WTC11 (cell line): Measurements from ENCODE around the gene SLC39A3. TPM values are rescaled to one million over a fixed set of nuclear protein-coding genes. Genes with fewer than 3 reads are reported as not detected.

Experiments used
- ATAC-seq: fragments of 200-7000 bp; cut with Tn5 transposase; 2 replicates; pipeline ENCODE4 v1.10.0; 2021; ENCODE audit warnings: mild to moderate bottlenecking, moderate library complexity
- CTCF ChIA-PET: fragments of 300-600 bp; sonication (Branson Sonifier 250); formaldehyde crosslinking; loops from one replicate; lab custom pipeline; 2021; ENCODE audit warnings: antibody characterized with exemption; lab: Charles Lee
- POLR2A ChIA-PET: fragments of 350-600 bp; sonication (Branson Sonifier 250); formaldehyde crosslinking; loops from one replicate; lab custom pipeline; 2021; ENCODE audit warnings: antibody characterized with exemption; lab: Charles Lee
- DNase-seq: peaks from one replicate; pipeline ENCODE4 v3.0.0; 2021; ENCODE audit warnings: low spot score
- H3K27ac Mint-ChIP-seq: 2 replicates; pipeline ENCODE4 v1.8.0; 2021; ENCODE audit warnings: mixed read lengths
- H3K27me3 Mint-ChIP-seq: 2 replicates; pipeline ENCODE4 v1.8.0; 2021; ENCODE audit warnings: low read depth, mild to moderate bottlenecking, moderate library complexity, mixed read lengths
- H3K36me3 Mint-ChIP-seq: 2 replicates; pipeline ENCODE4 v1.8.0; 2021; ENCODE audit warnings: mixed read lengths
- H3K4me1 Mint-ChIP-seq: 2 replicates; pipeline ENCODE4 v1.8.0; 2022; ENCODE audit warnings: mixed read lengths
- H3K4me3 Mint-ChIP-seq: 2 replicates; pipeline ENCODE4 v1.8.0; 2021; ENCODE audit warnings: mild to moderate bottlenecking, moderate library complexity, mixed read lengths
- H3K9me3 Mint-ChIP-seq: 2 replicates; pipeline ENCODE4 v1.8.0; 2021; ENCODE audit warnings: mixed read lengths
- ESRRA ChIP-seq: sonication (generic); formaldehyde crosslinking; IDR thresholded peaks from 2 replicates; pipeline ENCODE4 v1.8.1; 2022; ENCODE audit warnings: mild to moderate bottlenecking, missing genetic modification reagents, borderline replicate concordance
- ETV6 ChIP-seq: sonication (generic); formaldehyde crosslinking; IDR thresholded peaks from 2 replicates; pipeline ENCODE4 v1.8.1; 2022; ENCODE audit warnings: mild to moderate bottlenecking, missing genetic modification reagents
- HMGXB4 ChIP-seq: sonication (generic); formaldehyde crosslinking; IDR thresholded peaks from 2 replicates; pipeline ENCODE4 v1.8.1; 2023; ENCODE audit warnings: mild to moderate bottlenecking, moderate library complexity, missing genetic modification reagents
- NR1H2 ChIP-seq: sonication (generic); formaldehyde crosslinking; IDR thresholded peaks from 2 replicates; pipeline ENCODE4 v1.9.0; 2021; ENCODE audit warnings: mild to moderate bottlenecking, moderate library complexity, missing genetic modification reagents
- PRRX2 ChIP-seq: fragments of 250-450 bp; sonication (Bioruptor Pico); IDR thresholded peaks from 2 replicates; pipeline ENCODE4 v1.8.0; 2021; ENCODE audit warnings: mild to moderate bottlenecking
- RELA ChIP-seq: sonication (generic); formaldehyde crosslinking; IDR thresholded peaks from 2 replicates; pipeline ENCODE4 v1.8.1; 2022; ENCODE audit warnings: missing genetic modification reagents, mild to moderate bottlenecking, borderline replicate concordance
- SMAD4 ChIP-seq: sonication (generic); formaldehyde crosslinking; IDR thresholded peaks from 2 replicates; pipeline ENCODE4 v1.8.0; 2022; ENCODE audit warnings: mild to moderate bottlenecking, missing genetic modification reagents
- TCF7 ChIP-seq: sonication (generic); formaldehyde crosslinking; IDR thresholded peaks from 2 replicates; pipeline ENCODE4 v1.8.0; 2022; ENCODE audit warnings: mild to moderate bottlenecking, low read depth, missing genetic modification reagents, moderate library complexity
- ZBTB21 ChIP-seq: sonication (generic); formaldehyde crosslinking; IDR thresholded peaks from 2 replicates; pipeline ENCODE4 v1.8.1; 2023; ENCODE audit warnings: mild to moderate bottlenecking, missing genetic modification reagents, borderline replicate concordance
- ZBTB43 ChIP-seq: sonication (generic); formaldehyde crosslinking; IDR thresholded peaks from 2 replicates; pipeline ENCODE4 v1.8.1; 2023; ENCODE audit warnings: mild to moderate bottlenecking, missing genetic modification reagents
- ZNF121 ChIP-seq: sonication (generic); formaldehyde crosslinking; IDR thresholded peaks from 2 replicates; pipeline ENCODE4 v1.8.0; 2023; ENCODE audit warnings: missing genetic modification reagents
- ZNF232 ChIP-seq: sonication (generic); formaldehyde crosslinking; IDR thresholded peaks from 2 replicates; pipeline ENCODE4 v1.8.0; 2022; ENCODE audit warnings: mild to moderate bottlenecking, missing genetic modification reagents
- ZNF416 ChIP-seq: fragments of 250-450 bp; sonication (Bioruptor Pico); IDR thresholded peaks from 2 replicates; pipeline ENCODE4 v1.9.0; 2021; ENCODE audit warnings: mild to moderate bottlenecking, inconsistent platforms
- ZNF671 ChIP-seq: fragments of 250-450 bp; sonication (Bioruptor Pico); IDR thresholded peaks from 2 replicates; pipeline ENCODE4 v1.8.0; 2021; ENCODE audit warnings: mild to moderate bottlenecking
- total RNA-seq: library from RNA; stranded (reverse); gene quantifications from 3 replicates; pipeline ENCODE4 v1.2.3, GENCODE V29; 2021
- TF ChIP-seq, protein P1 (sequence below): fragments of 250-450 bp; sonication (Bioruptor Pico); IDR thresholded peaks from 2 replicates; pipeline ENCODE4 v1.9.0; 2021; ENCODE audit warnings: moderate library complexity, mild to moderate bottlenecking, inconsistent platforms, borderline replicate concordance
- TF ChIP-seq, protein P2 (sequence below): sonication (generic); formaldehyde crosslinking; IDR thresholded peaks from 2 replicates; pipeline ENCODE4 v1.8.0; 2023; ENCODE audit warnings: missing genetic modification reagents

SLC39A3 gene
- total RNA-seq, 1 experiment from 2014 or later = 38.0 TPM

- TF ChIP-seq HMGXB4 (CRISPR knock-in tag) = no peak
- TF ChIP-seq, all 79 proteins: peak for 0
These were observed 17.4 kb upstream of the SLC39A3 start (continued) for GRCh38 chr19:2756921-2757881.

GRCh38 chr19:2756477-2756876 is 16.7 kb upstream of the SLC39A3 start:
- no peaks in the 10 kb centered on the region for H3K27me3 Mint-ChIP-seq
- no peak for DNase-seq
- TF ChIP-seq PRRX2 (CRISPR knock-in tag) (no peak), ZNF121 (CRISPR knock-in tag) (no peak), HMGXB4 (CRISPR knock-in tag) (no peak), ESRRA (CRISPR knock-in tag) (no peak), SMAD4 (CRISPR knock-in tag) (no peak)
- ChIA-PET CTCF (no interaction called here), POLR2A (no interaction called here)
- no peak for ATAC-seq
- H3K9me3 Mint-ChIP-seq = no peaks in the 10 kb centered on the region
- H3K4me1 Mint-ChIP-seq = no peaks in the 10 kb centered on the region
- H3K27ac Mint-ChIP-seq = no peak overlapping the region
- H3K36me3 Mint-ChIP-seq = peaks cover 40% of the 10 kb centered on the region
- H3K4me3 Mint-ChIP-seq = no peak overlapping the region

GRCh38 chr19:2755811-2756210 is 16.0 kb upstream of the SLC39A3 start:
- Mint-ChIP-seq H3K9me3 (no peaks in the 10 kb centered on the region), H3K4me1 (no peaks in the 10 kb centered on the region), H3K4me3 (no peak overlapping the region), H3K36me3 (peaks cover 37% of the 10 kb centered on the region)
- ChIA-PET POLR2A (no interaction called here), CTCF (no interaction called here)
- DNase-seq = no peak
- TF ChIP-seq, protein P1, sequence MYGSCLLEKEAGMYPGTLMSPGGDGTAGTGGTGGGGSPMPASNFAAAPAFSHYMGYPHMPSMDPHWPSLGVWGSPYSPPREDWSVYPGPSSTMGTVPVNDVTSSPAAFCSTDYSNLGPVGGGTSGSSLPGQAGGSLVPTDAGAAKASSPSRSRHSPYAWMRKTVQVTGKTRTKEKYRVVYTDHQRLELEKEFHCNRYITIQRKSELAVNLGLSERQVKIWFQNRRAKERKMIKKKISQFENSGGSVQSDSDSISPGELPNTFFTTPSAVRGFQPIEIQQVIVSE (CRISPR knock-in tag) = no peak
- TF ChIP-seq ZNF416 (CRISPR knock-in tag) (no peak), TCF7 (CRISPR knock-in tag) (no peak), ESRRA (CRISPR knock-in tag) (no peak), RELA (CRISPR knock-in tag) (no peak), ETV6 (CRISPR knock-in tag) (no peak), NR1H2 (CRISPR knock-in tag) (no peak), ZBTB21 (no peak), ZNF671 (CRISPR knock-in tag) (no peak), ZNF232 (CRISPR knock-in tag) (no peak), ZBTB43 (CRISPR knock-in tag) (no peak)
- TF ChIP-seq, protein P2, sequence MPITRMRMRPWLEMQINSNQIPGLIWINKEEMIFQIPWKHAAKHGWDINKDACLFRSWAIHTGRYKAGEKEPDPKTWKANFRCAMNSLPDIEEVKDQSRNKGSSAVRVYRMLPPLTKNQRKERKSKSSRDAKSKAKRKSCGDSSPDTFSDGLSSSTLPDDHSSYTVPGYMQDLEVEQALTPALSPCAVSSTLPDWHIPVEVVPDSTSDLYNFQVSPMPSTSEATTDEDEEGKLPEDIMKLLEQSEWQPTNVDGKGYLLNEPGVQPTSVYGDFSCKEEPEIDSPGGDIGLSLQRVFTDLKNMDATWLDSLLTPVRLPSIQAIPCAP (CRISPR knock-in tag) = no peak
- TF ChIP-seq, all 79 proteins: peak for 0
- H3K27me3 Mint-ChIP-seq = no peaks in the 10 kb centered on the region
- H3K27ac Mint-ChIP-seq = no peak overlapping the region
- ATAC-seq = no peak
